ENCODE data around the gene UBALD2.
"Not testable (repeated sequence)": the region's sequence is repeated elsewhere in the genome, so short reads cannot be mapped to it uniquely, and the experiment has no call there.

UBALD2 gene

GRCh38 chr17:76278268-76278908 lies 13.2 kb downstream of the UBALD2 start:
- DNase-seq (ENCODE audit: low read depth), result no peak

GRCh38 chr17:76278952-76279741 lies 14.0 kb downstream of the UBALD2 start:
- DNase-seq (ENCODE audit: low read depth), result no peak

GRCh38 chr17:76279742-76280287 lies 14.7 kb downstream of the UBALD2 start:
- DNase-seq (ENCODE audit: low read depth), result no peak

- DNase-seq (ENCODE audit: low read depth), result no peak
Observed at GRCh38 chr17:76280650-76281049, 15.5 kb downstream of the UBALD2 start.

GRCh38 chr17:76281573-76282371 lies 16.6 kb downstream of the UBALD2 start:
- DNase-seq (ENCODE audit: low read depth), result no peak

- no peak for DNase-seq (ENCODE audit: low read depth)
Observed at GRCh38 chr17:76292567-76292966, 27.4 kb downstream of the UBALD2 start.

- DNase-seq (ENCODE audit: low read depth), result no peak
Observed at GRCh38 chr17:76293106-76293505, 28.0 kb downstream of the UBALD2 start.

- no peak for DNase-seq (ENCODE audit: low read depth)
Observed at GRCh38 chr17:76296186-76296585, 31.0 kb downstream of the UBALD2 start.

- no peak for DNase-seq (ENCODE audit: low read depth)
Observed at GRCh38 chr17:76296889-76297288, 31.7 kb downstream of the UBALD2 start.

- DNase-seq (ENCODE audit: low read depth), result no peak
Observed at GRCh38 chr17:76297436-76297835, 32.3 kb downstream of the UBALD2 start.

GRCh38 chr17:76304226-76305134 lies 39.3 kb downstream of the UBALD2 start:
- no peak for DNase-seq (ENCODE audit: low read depth)

- not testable (repeated sequence) for DNase-seq (ENCODE audit: low read depth)
Observed at GRCh38 chr17:76305135-76305454, 39.9 kb downstream of the UBALD2 start.

GRCh38 chr17:76307299-76307965 lies 42.3 kb downstream of the UBALD2 start:
- no peak for DNase-seq (ENCODE audit: low read depth)

GRCh38 chr17:76307966-76308338 lies 42.8 kb downstream of the UBALD2 start, which contains the start of gene QRICH2:
Gene QRICH2, minus strand, starts transcription at chr17:76308276. Its CDS starts 278 bp downstream, at chr17:76307998.
- no peak for DNase-seq (ENCODE audit: low read depth)

- no peak for DNase-seq (ENCODE audit: low read depth)
Observed at GRCh38 chr17:76309461-76309860, 44.3 kb downstream of the UBALD2 start.

- DNase-seq (ENCODE audit: low read depth), result no peak
Observed at GRCh38 chr17:76312735-76313134, 47.6 kb downstream of the UBALD2 start.

- no peak for DNase-seq (ENCODE audit: low read depth)
Observed at GRCh38 chr17:76314392-76315227, 49.5 kb downstream of the UBALD2 start.

- DNase-seq (ENCODE audit: low read depth), result no peak
Observed at GRCh38 chr17:76317535-76317934, 52.4 kb downstream of the UBALD2 start.

GRCh38 chr17:76318586-76318985 lies 53.4 kb downstream of the UBALD2 start:
- DNase-seq (ENCODE audit: low read depth), result no peak

Measured in GM04503 (cell line).